HG03135 (cell line): ENCODE results near the gene SPSB3.
A peak's percentile ranks its signal among the peaks of the same experiment; 100 is the strongest.

Experiments used
- ATAC-seq: cut with Tn5 transposase; IDR thresholded peaks from one replicate; pipeline ENCODE4 v1.9.1; 2021; ENCODE audit warnings: mild to moderate bottlenecking, moderate library complexity; ENCODE audit not compliant: unreplicated experiment

The SPSB3 gene

GRCh38 chr16:1775846-1776671, 6.3 kb downstream of the SPSB3 start:
- ATAC-seq, result no peak

- no peak for ATAC-seq
These were observed 7.1 kb downstream of the SPSB3 start for GRCh38 chr16:1775006-1775845.

- no peak for ATAC-seq
These were observed 8.0 kb downstream of the SPSB3 start for GRCh38 chr16:1774448-1774780.

GRCh38 chr16:1773703-1774447, 8.5 kb downstream of the SPSB3 start:
- no peak for ATAC-seq

- ATAC-seq, result peak; percentile 51
These were observed 9.3 kb downstream of the SPSB3 start, which contains the start of gene MRPS34 for GRCh38 chr16:1772908-1773702. Gene MRPS34 (minus strand): TSS chr16:1773134. CDS start chr16:1773119, 15 bp downstream.

GRCh38 chr16:1772362-1772907, 9.9 kb downstream of the SPSB3 start, which contains the start of gene EME2:
Gene EME2 (plus strand): TSS chr16:1772810. CDS start chr16:1773228, 418 bp downstream.
- ATAC-seq, result peak; percentile 10

- ATAC-seq, result no peak
These were observed 10.5 kb downstream of the SPSB3 start for GRCh38 chr16:1771864-1772361.

- ATAC-seq, result no peak
These were observed 11.0 kb downstream of the SPSB3 start, which contains the start of gene NME3 for GRCh38 chr16:1771188-1771863. Gene NME3 (minus strand): TSS chr16:1771543. CDS start chr16:1771534, 9 bp downstream.

- ATAC-seq, result no peak
These were observed 11.8 kb downstream of the SPSB3 start for GRCh38 chr16:1770328-1771187.

GRCh38 chr16:1769402-1770300, 12.7 kb downstream of the SPSB3 start:
- no peak for ATAC-seq

GRCh38 chr16:1768767-1769401, 13.5 kb downstream of the SPSB3 start:
- no peak for ATAC-seq

- ATAC-seq, result no peak
These were observed 14.2 kb downstream of the SPSB3 start for GRCh38 chr16:1768061-1768766.

GRCh38 chr16:1767116-1767994, 15.0 kb downstream of the SPSB3 start:
- ATAC-seq, result no peak

- no peak for ATAC-seq
These were observed 15.7 kb downstream of the SPSB3 start for GRCh38 chr16:1766701-1767100.

GRCh38 chr16:1766231-1766630, 16.1 kb downstream of the SPSB3 start:
- ATAC-seq, result no peak
